Stimulated activated CD4-positive, alpha-beta T cell treated with anti-CD3 and anti-CD28 coated beads, Interleukin-1b, Interleukin-23, amount 100 ng/mL, for 1 hour (primary cell): Measurements from ENCODE around the gene PRKCH.

Experiments used
- DNase-seq, 2 donors: peaks; one replicate each; pipeline ENCODE4 v3.0.0-alpha.2; 2020; ENCODE audit warnings: low read depth in 2 of 2

PRKCH gene

GRCh38 chr14:61365667-61366212, 44.4 kb downstream of the PRKCH start:
- no peak for DNase-seq

- no peak for DNase-seq
Observed at GRCh38 chr14:61368114-61368710, 46.8 kb downstream of the PRKCH start.

- no peak for DNase-seq
Observed at GRCh38 chr14:61368781-61369453, 47.5 kb downstream of the PRKCH start.

- DNase-seq: no peak
Observed at GRCh38 chr14:61369454-61369810, 48.1 kb downstream of the PRKCH start.

- DNase-seq: no peak
Observed at GRCh38 chr14:61372379-61372778, 51.0 kb downstream of the PRKCH start.

GRCh38 chr14:61372842-61373555, 51.6 kb downstream of the PRKCH start:
- no peak for DNase-seq

GRCh38 chr14:61374284-61374683, 52.9 kb downstream of the PRKCH start:
- DNase-seq: no peak

- no peak for DNase-seq
Observed at GRCh38 chr14:61375218-61375617, 53.8 kb downstream of the PRKCH start.

- no peak for DNase-seq
Observed at GRCh38 chr14:61376314-61376713, 54.9 kb downstream of the PRKCH start.

- no peak for DNase-seq
Observed at GRCh38 chr14:61377749-61378148, 56.4 kb downstream of the PRKCH start.

GRCh38 chr14:61379639-61380184, 58.3 kb downstream of the PRKCH start:
- no peak for DNase-seq

- DNase-seq: no peak
Observed at GRCh38 chr14:61380984-61381383, 59.6 kb downstream of the PRKCH start.

GRCh38 chr14:61381553-61381952, 60.2 kb downstream of the PRKCH start:
- no peak for DNase-seq

GRCh38 chr14:61382842-61383241, 61.5 kb downstream of the PRKCH start:
- DNase-seq: no peak

- DNase-seq: no peak
Observed at GRCh38 chr14:61385002-61385685, 63.8 kb downstream of the PRKCH start.

- DNase-seq: no peak
Observed at GRCh38 chr14:61386173-61386772, 64.9 kb downstream of the PRKCH start.

- DNase-seq: no peak
Observed at GRCh38 chr14:61387076-61387475, 65.7 kb downstream of the PRKCH start.

GRCh38 chr14:61388173-61388975, 67.0 kb downstream of the PRKCH start:
- DNase-seq: no peak

GRCh38 chr14:61388976-61389576, 67.7 kb downstream of the PRKCH start:
- DNase-seq: no peak

- DNase-seq: no peak
Observed at GRCh38 chr14:61391119-61391518, 69.7 kb downstream of the PRKCH start.
